Measurements from ENCODE around the gene BBS5.
"Not testable (repeated sequence)": the region's sequence is repeated elsewhere in the genome, so short reads cannot be mapped to it uniquely, and the experiment has no call there.

BBS5 gene

GRCh38 chr2:169479257-169480078, at the start of gene BBS5:
Gene BBS5, plus strand, starts transcription at chr2:169479494. Its CDS starts 60 bp downstream, at chr2:169479554.
- peak; percentile 42 for DNase-seq

GRCh38 chr2:169431772-169432171, 47.5 kb upstream of the BBS5 start:
- not testable (repeated sequence) for DNase-seq

GRCh38 chr2:169434236-169434635, 45.1 kb upstream of the BBS5 start:
- DNase-seq: not testable (repeated sequence)

- no peak for DNase-seq
Measured at GRCh38 chr2:169438466-169439072, 40.7 kb upstream of the BBS5 start.

- DNase-seq: no peak
Measured at GRCh38 chr2:169439900-169440299, 39.4 kb upstream of the BBS5 start.

GRCh38 chr2:169446452-169446851, 32.8 kb upstream of the BBS5 start:
- DNase-seq: no peak

GRCh38 chr2:169448316-169448715, 31.0 kb upstream of the BBS5 start:
- no peak for DNase-seq

GRCh38 chr2:169448865-169449264, 30.4 kb upstream of the BBS5 start:
- DNase-seq: no peak

GRCh38 chr2:169452080-169452479, 27.2 kb upstream of the BBS5 start:
- DNase-seq: peak; percentile 66

GRCh38 chr2:169453044-169453443, 26.2 kb upstream of the BBS5 start:
- not testable (repeated sequence) for DNase-seq

GRCh38 chr2:169461143-169461542, 18.2 kb upstream of the BBS5 start:
- DNase-seq: no peak

- DNase-seq: no peak
Measured at GRCh38 chr2:169462896-169463695, 16.2 kb upstream of the BBS5 start.

GRCh38 chr2:169464466-169464865, 14.8 kb upstream of the BBS5 start:
- DNase-seq: no peak

GRCh38 chr2:169464882-169465281, 14.4 kb upstream of the BBS5 start:
- no peak for DNase-seq

- DNase-seq: no peak
Measured at GRCh38 chr2:169468841-169469240, 10.5 kb upstream of the BBS5 start.

GRCh38 chr2:169469952-169470572, 9.2 kb upstream of the BBS5 start:
- DNase-seq: no peak

- no peak for DNase-seq
Measured at GRCh38 chr2:169472249-169472648, 7.0 kb upstream of the BBS5 start.

GRCh38 chr2:169476459-169476858, 2.8 kb upstream of the BBS5 start:
- no peak for DNase-seq

GRCh38 chr2:169478339-169478738, 955 bp upstream of the BBS5 start:
- no peak for DNase-seq

GRCh38 chr2:169478745-169479256, 493 bp upstream of the BBS5 start:
- no peak for DNase-seq

- DNase-seq: no peak
Measured at GRCh38 chr2:169480079-169480465, 778 bp downstream of the BBS5 start.

GRCh38 chr2:169485650-169486138, 6.4 kb downstream of the BBS5 start:
- no peak for DNase-seq

- DNase-seq: no peak
Measured at GRCh38 chr2:169486487-169486886, 7.2 kb downstream of the BBS5 start.
